T follicular helper cell (primary cell): ENCODE results near the gene MAEL.

Experiments used
- DNase-seq: peaks from one replicate; pipeline ENCODE4 v3.0.0-alpha.2; 2020; ENCODE audit warnings: low read depth

Gene MAEL

GRCh38 chr1:167054946-167055630 is 66.0 kb downstream of the MAEL start:
- no peak for DNase-seq

- no peak for DNase-seq
These were observed 67.6 kb downstream of the MAEL start for GRCh38 chr1:167056529-167057231.

GRCh38 chr1:167057241-167057688 is 68.2 kb downstream of the MAEL start:
- no peak for DNase-seq

DNA sequence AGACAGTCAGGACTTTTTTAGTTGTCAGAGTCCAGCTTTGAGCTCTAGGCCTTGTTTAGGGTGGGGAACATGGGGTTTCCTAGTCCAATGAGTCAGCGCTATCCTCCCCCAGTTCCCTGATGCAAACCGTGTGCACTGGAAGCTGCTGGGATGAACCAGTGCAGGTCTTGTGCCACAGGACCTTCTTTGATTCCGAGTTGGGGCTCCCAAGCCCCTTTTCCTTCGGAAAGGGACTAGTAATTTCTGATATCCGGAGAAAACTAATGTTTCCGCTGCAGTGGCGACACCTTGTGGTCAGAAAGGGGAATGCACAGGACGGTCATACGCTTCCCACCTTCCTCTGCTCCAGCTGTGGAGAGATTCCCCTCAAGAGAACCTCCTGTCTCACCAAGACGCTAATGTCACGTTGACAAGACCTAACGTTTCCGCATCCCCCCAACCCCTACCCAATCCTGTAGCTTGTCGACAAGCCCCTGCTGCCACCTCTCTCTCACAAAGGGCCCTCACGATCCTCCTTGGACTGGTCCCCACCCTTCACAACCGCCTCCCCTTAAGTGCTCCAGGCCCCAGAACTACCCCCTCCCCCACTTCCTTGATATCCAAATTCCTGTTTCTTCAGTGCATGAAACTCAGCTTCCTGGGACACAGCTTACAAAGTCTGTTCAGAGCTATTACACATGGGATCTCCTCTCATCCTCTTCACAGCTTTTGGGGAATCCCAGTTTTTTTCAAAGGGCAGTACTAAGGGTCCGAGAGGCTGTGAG is 70.1 kb downstream of the MAEL start:
- DNase-seq: peak; percentile 55

DNA sequence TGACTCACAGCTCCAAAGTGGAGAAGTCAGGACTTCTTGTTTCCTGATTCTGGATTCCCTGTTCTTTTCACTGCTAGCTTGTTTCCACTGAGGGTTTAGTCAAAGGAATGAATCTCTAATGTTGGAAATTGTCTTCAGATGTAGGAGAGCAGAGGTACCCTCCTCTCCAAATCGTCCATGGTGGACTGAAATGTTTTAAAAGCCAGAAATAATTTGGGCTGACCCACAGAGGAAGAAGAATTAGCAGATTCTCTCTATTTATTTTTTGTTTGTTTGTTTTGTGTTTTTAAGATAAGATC is 70.7 kb downstream of the MAEL start:
- no peak for DNase-seq

DNA sequence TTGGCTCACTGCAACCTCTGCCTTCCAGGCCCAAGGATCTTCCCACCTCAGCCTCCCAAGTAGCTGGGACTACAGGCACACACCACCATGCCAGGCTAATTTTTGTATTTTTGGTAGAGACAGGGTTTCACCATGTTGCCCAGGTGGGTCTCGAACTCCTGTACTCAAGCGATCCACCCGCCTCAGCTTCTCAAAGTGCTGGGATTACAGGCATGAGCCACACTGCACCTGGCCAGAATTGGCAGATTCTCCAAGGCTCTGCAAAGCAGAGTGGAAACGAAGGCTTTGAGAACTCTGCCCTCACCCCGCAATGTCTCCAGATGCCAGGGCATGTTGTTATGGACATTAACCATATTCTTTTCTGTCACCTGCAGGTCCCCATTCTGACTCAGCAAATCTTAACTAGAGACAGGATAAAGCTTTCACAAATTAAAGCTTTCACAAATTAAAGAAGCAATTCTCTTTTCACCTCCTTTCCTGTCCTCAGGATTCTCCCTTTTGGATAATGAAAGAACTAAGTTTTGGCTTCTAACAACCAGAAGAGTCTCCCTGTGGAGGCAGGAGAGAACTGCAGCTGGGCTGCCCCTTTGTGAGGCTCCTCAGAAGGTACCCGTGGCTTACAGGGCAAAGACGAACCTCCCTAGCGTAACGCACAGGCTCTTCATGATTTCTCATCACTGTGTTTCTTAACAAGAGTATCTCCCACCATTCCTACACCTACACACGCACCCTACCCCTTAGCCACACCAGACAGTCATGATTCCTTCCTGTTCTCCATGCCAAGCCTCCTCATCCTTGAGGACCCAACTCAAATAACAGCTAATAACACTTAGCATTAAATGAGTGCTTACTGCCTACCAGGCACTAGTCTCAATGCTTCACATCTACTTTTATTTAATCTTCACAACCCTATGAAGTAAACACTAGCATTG is 71.3 kb downstream of the MAEL start:
- DNase-seq: no peak

DNA sequence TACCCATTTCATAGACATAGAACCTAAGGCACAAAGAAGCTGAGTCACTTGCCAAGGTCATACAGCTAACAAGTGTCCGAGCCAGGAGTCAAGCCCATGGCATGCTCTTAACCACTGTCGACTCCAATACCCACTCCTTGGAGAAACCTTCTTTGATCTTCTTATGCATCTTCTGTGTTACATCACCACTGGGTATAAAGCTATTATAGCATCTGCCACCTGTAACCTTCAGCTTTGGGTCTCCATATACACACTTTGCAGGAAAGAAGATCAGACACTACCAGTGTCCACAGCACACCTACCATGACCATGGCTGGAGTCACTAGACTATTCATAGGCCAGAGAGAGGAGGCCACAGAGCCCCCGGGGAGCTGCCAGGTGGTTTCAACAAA is 72.0 kb downstream of the MAEL start:
- DNase-seq: no peak

DNA sequence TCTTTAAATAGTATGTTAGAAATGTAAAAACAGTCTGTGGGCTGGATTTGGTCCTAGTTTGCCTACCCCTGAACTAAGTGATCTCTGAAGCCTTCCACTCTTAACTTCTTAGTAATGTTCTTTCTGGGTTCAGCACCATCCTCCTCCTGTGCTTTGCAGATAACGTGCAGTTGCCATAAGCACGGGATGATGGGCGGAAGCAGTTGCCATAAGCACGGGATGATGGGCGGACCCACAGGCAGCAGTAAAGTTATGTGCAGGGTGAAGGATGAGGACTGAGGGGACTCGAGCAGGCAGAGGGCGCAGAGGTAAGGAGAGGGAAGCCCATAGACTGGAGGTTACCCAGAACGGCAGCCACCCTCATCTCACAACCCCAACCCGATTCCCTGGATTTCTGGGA is 75.5 kb downstream of the MAEL start:
- DNase-seq: no peak

GRCh38 chr1:167065471-167065870 is 76.4 kb downstream of the MAEL start:
- no peak for DNase-seq

- peak; percentile 69 for DNase-seq
These were observed 77.4 kb downstream of the MAEL start for GRCh38 chr1:167066333-167067122.

GRCh38 chr1:167067904-167068303 is 78.8 kb downstream of the MAEL start:
- DNase-seq: no peak

DNA sequence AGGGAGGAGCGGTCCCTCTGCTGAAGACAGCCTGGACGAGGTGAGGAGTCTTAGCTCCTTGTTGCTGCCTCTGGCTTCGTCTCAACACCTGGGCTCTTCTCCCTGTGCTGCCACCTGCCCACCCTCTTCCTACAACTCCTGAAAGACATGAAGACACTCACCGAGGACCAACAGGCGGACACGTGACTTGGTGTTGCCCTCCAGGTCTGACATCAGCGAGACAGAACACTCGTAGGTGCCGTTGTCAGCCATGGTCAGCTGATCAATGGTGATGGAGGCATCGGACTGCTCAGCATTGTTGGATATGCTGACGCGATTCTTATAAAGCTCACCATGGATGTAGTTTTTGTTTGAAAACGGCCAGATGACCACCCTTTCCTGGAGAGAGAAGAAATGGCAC is 79.7 kb downstream of the MAEL start:
- no peak for DNase-seq

GRCh38 chr1:167071286-167071685 is 82.2 kb downstream of the MAEL start:
- DNase-seq: no peak
